LNCAP (cell line): ENCODE results near the gene UBL7.

Experiments
- TF ChIP-seq, protein P1 (sequence below): fragments of 450-650 bp; IDR thresholded peaks from 2 replicates; pipeline ENCODE4 v1.5.1; 2017; ENCODE audit warnings: mild to moderate bottlenecking

Gene UBL7, protein sequence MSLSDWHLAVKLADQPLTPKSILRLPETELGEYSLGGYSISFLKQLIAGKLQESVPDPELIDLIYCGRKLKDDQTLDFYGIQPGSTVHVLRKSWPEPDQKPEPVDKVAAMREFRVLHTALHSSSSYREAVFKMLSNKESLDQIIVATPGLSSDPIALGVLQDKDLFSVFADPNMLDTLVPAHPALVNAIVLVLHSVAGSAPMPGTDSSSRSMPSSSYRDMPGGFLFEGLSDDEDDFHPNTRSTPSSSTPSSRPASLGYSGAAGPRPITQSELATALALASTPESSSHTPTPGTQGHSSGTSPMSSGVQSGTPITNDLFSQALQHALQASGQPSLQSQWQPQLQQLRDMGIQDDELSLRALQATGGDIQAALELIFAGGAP

DNA sequence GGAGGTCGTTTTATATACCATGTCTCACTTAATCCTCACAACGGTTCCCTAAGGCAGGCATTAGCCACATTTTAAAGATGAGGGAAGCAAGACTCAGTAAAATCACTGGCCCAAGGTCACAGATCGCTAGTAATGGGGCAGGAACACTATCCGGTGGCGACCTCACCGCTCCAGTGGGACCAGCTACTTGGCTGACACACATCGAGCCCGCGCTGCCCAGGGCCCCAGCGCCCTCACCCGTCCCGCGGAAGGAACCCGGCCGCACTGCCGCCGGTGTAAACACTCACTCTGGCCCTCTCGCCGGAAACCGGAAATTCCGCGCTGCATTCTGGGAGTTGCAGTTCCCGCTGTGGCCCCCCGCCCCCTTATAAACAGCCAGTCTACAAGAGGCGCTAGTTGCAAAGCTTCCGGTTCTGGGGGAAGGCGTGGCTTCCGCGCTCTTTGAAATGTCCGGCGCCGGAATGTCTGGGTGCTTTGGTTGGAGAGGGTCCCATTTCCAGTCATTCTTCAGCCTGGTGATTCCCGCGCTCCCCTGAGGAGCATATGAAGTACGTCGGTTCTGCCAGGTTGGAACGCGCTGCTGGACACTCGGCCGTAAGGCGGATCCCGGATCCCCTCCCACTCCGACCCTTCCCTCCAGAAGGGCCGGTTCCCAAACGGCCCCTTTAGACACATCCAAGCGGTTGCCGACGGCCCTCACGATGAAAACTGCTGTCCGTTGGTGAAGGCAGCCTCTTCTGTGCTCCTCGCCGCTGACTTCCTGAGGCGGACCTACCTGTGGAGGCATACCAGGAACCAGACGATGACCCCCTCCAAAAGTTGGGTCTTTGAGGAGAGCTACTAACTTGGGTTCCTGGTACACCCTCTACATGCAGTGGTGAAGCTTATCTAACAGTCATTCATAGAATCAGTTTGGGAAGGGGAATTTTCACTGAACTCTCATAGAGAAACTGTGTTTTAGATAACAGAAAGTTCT, at the start of gene UBL7:
TSS of gene UBL7 (minus strand) at position 290 of the 976 bp plus-strand sequence. CDS start 2,293 bp downstream, outside the sequence.
- TF ChIP-seq, protein P1, sequence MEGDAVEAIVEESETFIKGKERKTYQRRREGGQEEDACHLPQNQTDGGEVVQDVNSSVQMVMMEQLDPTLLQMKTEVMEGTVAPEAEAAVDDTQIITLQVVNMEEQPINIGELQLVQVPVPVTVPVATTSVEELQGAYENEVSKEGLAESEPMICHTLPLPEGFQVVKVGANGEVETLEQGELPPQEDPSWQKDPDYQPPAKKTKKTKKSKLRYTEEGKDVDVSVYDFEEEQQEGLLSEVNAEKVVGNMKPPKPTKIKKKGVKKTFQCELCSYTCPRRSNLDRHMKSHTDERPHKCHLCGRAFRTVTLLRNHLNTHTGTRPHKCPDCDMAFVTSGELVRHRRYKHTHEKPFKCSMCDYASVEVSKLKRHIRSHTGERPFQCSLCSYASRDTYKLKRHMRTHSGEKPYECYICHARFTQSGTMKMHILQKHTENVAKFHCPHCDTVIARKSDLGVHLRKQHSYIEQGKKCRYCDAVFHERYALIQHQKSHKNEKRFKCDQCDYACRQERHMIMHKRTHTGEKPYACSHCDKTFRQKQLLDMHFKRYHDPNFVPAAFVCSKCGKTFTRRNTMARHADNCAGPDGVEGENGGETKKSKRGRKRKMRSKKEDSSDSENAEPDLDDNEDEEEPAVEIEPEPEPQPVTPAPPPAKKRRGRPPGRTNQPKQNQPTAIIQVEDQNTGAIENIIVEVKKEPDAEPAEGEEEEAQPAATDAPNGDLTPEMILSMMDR = no peak; the same call in 1 of the 2 replicates

DNA sequence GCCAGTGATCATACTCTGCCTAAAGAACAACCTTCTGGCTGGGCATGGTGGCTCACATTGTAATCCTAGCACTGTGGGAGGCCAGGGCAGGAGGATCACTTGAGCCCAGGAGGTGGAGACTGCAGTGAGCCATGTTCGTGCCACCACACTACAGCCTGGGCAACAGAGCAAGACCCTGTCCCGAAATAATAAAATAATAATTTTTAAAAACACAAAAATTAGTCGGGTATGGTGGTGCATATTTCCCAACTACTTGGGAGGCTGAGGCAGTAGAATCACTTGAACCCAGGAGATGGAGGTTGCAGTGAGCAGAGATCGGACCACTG, 45.5 kb upstream of the UBL7 start:
- TF ChIP-seq, protein P1 = no peak

DNA sequence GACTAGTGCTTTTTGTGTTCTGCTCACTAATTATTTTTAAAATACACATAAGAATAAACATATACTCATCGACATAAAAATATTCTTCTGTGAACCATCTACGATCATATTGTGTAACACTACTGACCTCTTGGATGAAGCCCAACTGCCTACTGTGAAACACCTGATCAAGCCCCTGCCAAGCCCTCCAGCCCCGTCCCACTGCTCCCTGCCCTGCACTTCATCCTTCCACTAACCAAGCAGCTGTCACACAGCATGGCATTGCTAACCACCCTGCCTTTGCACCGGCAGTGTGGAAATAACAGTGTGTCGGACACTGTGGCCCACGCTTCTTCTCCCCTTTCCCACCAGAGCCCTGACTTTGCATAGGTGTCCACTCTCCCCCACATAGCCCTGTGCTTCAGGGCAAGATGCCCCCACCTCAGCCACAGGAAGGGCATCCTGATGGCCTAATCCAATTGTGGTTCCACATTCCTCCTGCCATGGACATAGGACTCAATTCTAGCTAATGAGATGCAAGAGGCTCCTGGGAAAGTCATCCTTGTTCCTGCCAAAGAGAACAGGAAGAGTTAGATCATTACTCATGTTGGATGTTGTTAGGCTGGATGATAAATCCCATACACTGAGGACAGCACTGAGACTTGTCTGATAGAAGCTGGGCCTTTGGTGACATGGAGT, 45.0 kb upstream of the UBL7 start:
- TF ChIP-seq, protein P1 = no peak

DNA sequence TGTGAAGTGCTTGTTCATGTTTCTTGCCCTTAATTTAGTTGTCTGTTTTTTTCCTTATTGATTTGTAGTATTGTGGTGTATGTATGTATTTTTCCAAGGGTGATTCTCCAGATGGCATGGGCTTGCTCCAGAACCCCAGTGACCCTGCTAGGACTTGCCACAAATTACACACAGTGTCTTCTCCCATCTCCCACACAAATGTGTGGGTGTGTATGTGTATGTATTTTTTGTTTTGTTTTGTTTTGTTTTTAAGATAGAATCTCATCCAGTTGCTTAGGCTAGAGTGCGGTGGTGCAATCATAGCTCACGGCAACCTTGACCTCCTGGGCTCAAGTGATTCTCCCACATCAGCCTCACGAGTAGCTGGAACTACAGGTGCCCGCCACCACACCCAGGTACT, 43.9 kb upstream of the UBL7 start:
- TF ChIP-seq, protein P1 = no peak

DNA sequence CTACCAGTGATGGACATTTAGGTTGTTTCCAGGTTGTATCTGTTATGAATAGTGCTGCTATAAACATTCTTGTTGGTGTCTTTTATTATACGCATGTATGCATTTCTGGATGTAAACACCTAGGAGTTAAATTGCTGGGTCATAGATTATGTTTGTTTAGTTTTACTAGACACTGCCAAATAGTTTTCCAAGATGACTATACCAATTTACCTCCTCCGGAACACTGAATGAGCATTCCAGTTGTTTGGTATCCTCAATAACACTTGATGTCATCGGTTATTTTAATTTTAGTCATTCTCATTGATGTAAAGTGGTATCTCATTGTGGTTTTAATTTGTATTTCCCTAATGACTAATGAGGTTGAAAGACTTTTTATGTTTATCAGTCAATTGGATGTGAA, 43.5 kb upstream of the UBL7 start:
- TF ChIP-seq, protein P1 = no peak

DNA sequence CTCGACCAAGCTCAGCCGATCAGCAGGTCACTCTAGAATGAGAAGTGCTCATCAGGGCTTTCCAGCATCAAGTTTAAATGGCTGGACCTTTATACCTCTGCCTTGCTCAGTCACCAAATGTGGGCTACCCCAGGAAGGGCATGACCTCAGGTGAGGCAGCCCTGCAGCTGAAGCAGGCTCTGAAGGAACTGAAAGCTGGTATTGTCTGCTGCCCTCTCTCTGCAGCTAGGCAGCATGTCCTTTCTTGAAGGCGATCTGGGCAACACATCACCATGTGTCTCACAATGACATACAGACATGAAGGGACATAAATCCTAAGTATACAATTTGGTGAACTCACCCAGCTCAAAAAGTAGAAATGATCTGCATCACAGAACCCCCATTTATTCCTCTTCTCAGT, 41.3 kb upstream of the UBL7 start:
- TF ChIP-seq, protein P1 = no peak

DNA sequence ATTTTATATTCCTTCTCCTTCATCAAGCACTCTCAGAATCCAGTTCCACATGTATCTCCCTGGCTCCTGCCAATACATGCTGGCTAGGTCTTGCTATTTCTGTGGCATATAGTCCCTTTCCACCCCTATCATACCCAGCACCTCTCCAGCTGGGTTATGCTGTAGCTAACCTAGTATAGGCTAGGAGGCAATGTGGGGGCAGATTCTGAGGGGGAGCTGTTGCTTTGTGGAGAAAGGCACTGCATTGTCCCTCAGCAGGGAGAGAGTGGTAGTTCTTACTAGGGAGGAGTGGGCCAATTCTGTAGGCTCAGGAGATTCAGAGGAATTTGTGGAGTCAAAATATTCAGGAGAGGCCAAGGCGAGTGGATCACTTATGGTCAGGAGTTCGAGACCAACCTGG, 39.4 kb upstream of the UBL7 start:
- TF ChIP-seq, protein P1 = no peak
